NAMALWA (cell line): ENCODE data around the gene RIPOR1.
"Not testable (repeated sequence)": the region's sequence is repeated elsewhere in the genome, so short reads cannot be mapped to it uniquely, and the experiment has no call there.

Experiments used
- DNase-seq: peaks from one replicate; pipeline ENCODE4 v3.0.0-alpha.2; 2015; ENCODE audit warnings: low spot score

The RIPOR1 gene, protein sequence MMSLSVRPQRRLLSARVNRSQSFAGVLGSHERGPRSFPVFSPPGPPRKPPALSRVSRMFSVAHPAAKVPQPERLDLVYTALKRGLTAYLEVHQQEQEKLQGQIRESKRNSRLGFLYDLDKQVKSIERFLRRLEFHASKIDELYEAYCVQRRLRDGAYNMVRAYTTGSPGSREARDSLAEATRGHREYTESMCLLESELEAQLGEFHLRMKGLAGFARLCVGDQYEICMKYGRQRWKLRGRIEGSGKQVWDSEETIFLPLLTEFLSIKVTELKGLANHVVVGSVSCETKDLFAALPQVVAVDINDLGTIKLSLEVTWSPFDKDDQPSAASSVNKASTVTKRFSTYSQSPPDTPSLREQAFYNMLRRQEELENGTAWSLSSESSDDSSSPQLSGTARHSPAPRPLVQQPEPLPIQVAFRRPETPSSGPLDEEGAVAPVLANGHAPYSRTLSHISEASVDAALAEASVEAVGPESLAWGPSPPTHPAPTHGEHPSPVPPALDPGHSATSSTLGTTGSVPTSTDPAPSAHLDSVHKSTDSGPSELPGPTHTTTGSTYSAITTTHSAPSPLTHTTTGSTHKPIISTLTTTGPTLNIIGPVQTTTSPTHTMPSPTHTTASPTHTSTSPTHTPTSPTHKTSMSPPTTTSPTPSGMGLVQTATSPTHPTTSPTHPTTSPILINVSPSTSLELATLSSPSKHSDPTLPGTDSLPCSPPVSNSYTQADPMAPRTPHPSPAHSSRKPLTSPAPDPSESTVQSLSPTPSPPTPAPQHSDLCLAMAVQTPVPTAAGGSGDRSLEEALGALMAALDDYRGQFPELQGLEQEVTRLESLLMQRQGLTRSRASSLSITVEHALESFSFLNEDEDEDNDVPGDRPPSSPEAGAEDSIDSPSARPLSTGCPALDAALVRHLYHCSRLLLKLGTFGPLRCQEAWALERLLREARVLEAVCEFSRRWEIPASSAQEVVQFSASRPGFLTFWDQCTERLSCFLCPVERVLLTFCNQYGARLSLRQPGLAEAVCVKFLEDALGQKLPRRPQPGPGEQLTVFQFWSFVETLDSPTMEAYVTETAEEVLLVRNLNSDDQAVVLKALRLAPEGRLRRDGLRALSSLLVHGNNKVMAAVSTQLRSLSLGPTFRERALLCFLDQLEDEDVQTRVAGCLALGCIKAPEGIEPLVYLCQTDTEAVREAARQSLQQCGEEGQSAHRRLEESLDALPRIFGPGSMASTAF

DNA sequence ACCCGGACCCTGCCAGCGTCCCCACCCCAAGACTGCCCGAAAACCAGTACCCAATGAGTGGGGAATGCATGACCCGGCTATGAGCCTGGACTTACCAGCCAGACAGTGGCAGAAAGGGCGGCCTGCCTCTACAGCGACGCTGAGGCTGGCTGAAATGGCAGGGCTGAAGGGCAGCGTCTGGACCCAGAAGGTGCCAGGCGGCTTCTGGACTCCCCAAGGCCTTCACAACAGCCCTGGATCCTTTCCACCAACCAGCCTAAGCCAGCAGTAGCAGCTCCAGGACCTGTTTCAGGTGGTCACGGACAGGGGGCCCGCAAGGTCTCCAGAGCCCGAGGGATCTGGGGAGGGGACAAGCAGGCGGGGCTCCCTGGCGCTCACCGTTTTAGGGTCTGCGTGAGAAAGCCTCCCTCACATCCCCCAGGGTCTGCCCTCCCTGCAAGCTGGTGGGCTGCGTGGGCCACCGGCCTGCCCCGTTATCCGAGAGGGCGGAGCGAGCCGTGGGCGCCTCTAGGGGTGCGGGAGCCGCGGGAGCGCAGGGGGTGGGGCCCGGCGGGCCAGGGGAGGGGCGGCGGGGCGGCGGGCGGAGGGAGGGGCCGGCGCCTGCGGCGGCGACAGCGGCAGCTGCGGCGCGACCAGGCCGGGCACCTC, at the start of gene RIPOR1:
Gene RIPOR1, plus strand, starts transcription at position 608 of the 648 bp plus-strand sequence. CDS start 9,618 bp downstream, outside the sequence.
- peak; percentile 66 for DNase-seq

DNA sequence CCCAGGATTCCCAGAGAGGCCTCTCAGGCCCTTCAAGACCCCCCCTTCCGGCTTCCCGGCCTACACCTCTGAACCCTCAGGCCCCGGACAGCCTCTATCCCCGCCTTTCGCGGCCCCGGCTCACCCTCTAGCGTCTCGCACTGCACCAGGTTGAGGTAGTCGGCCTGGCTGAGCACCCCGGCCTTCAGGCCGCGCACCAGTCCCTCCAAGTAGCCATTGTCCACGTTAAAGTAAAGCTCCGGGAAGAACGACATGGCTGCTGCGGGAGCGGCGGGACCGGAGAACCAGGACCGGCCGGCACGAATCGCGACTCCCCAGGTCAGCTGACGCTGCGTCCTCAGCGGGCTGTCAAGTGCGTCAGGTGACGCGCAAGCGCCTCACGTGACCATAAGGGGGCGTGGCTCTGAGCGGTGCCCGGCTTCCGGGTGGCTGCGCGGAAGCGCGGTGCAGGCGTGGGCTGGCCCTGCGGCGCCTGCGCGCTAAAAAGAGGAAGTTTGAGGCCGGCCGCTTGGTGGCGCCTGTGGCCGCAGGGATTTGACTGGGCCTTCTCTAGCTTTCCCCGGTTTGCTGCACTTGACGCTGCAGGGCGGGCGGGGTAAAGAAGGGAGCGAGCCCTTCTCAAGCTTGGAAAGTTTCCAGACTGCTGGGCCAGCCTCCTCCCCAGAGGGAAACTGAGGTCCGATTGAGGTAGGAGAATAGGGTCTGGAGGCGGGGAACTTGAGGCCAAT, 47.6 kb upstream of the RIPOR1 start, which contains the start of gene ATP6V0D1:
Gene ATP6V0D1, minus strand, starts transcription at position 325 of the 728 bp plus-strand sequence. Its CDS starts 71 bp downstream, at position 254.
- peak; percentile 98 for DNase-seq

DNA sequence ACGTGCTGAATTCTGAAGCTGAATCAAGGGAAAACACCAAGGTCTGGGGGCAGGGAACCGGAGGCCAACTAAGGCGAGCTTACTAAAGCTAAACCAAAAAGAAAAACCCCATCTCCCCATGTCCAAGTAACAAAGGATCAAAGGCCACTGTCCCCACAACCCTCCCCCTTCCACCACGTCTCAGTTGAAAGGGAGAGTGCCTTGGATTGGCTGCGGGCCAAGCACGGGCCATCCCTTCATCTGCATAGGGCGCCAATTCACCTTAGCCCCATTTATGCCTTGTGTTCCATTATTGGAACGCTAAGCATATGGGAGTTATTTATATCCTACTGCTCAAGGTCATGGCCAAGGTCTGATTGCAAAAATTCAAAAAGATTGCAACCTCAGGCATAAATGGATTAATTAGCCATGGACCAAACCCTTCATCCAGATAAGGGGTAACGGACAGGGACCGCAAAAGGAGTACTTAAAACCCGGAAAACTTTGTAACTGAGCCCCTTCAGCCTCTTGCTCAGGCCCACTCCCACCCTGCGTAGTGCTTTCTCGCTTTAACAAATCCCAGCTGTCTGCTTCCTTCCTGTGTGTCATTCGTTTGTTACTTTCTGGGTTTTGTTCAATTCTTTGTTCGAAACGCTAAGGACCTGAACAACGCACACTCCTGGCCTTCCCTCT, 46.9 kb upstream of the RIPOR1 start:
- DNase-seq: peak; percentile 62

DNA sequence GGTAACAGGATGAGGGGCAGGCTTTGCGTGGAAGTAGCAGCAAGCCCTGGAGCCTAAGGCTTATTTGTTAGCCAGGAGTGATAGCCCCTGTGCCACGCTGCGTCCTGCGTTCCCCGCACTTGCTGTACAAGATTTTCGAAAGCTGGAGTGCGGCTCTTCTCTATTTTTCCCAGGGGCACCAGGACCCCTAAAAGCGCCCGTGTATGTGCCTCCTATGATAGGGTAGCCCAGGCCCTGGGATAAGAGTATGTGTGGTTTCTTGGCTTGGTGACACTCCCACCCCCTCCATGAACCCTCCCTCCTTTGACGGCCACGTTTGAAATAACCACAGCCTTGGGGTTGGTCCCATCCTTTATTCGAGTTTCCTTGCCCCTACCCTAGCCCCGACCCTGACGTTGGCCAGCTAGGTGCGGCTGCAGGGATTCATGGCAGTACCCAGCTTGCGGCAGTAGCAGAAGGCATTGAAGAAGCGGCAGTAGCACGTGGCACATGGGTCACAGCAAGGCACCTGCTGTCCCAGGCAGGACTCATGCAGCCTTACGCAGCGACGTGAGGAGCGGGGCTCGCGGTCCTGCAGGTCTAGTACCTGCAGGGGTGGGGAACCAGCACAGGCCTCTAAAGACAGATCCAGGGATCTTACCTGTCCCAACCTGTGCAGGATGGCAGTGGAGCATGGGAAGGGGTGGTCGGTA, 46.2 kb upstream of the RIPOR1 start:
- DNase-seq: no peak

DNA sequence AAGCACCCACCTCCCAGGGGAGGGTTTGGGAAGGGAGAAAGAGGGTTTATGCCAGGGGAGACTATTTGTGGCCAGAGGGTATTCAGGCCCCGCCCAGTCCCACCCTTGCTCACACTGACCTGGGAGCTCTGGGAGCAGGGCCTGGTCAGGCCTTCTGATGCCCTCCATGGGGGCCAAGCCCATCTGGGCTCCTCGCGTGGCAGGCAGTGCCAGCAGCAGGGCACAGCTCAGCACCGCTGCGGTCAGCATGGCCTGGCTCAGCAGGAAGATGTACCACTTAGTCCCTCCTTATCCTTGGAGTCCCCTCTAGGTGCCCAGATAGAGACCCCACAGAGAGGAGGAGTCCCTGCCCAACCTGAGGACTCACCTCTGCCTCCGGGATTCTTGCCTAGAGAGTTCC, 45.5 kb upstream of the RIPOR1 start, which contains the start of gene AGRP:
Gene AGRP, minus strand, starts transcription at position 398 of the 400 bp plus-strand sequence. Its CDS starts 149 bp downstream, at position 249.
- no peak for DNase-seq

DNA sequence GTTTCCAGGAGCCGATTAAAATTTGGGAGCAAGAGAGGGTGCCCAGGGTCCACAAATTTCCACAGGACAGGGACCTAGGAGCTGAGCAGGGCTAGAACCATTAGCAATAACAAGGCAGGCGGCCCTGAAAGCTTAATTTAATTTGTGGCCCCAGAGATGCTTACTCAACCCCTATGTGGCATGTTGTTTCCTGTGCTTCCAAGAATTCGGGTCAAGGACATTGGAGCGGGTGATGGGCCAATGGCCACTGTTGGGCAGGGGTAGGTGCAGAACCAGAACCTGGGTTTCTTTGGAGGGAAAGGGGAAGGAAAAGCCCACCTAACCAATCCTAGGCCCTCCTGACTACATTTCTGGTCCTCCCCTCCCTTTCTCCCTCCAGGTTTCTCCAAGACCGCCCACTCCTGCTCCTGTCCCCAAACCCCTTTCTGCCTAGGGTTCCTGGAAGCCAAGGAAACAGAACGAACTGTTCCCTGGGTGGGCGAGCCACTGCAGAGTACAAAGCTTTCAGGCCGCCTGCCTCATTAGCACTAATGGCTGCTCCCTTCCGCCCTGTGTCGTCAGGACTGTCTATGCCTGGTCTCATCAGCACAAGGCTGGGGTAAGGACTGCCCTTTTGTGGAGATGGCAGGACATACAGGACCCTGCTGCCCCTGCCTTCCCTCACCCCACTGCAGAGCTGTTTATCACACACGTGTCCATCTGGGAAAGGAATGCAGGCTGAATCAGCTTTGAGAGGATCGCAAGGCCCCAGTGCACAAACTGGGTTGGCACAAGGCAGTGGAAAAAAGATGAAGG, 44.7 kb upstream of the RIPOR1 start:
- no peak for DNase-seq

DNA sequence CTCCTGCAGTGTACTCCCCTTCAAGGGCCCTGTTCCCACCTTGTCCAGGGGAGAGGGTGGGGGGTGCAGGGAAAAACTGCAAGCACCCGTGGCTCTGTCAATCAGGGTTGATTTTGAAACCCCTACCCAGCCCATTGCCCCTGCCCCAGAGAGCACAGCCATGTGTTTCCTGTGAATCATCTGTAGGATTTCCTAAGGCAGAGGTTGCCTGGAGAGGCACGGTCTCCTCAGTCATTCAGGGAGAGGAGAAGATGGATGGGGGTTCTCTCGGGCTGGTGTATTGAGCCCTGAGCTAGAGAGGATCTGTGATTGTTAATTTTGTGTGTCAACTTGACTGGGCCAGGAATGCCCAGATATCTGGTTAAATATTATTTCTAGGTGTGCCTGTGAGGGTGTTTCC, 41.8 kb upstream of the RIPOR1 start:
- no peak for DNase-seq

DNA sequence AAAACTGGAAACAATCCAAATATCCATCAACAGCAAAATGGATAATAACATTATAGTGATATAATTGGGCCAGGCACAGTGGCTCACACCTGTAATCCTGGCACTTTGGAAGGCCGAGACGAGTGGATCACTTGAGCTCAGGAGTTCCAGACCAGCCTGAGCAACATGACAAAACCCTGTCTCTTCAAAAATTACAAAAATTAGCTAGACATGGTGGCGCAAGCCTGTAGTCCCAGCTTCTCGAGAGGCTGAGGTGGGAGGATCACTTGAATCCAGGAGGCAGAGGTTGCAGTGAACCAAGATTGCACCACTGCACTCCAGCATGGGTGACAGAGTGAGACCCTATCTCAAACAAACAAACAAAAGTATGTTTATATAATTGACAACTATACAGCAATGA, 41.1 kb upstream of the RIPOR1 start:
- not testable (repeated sequence) for DNase-seq

DNA sequence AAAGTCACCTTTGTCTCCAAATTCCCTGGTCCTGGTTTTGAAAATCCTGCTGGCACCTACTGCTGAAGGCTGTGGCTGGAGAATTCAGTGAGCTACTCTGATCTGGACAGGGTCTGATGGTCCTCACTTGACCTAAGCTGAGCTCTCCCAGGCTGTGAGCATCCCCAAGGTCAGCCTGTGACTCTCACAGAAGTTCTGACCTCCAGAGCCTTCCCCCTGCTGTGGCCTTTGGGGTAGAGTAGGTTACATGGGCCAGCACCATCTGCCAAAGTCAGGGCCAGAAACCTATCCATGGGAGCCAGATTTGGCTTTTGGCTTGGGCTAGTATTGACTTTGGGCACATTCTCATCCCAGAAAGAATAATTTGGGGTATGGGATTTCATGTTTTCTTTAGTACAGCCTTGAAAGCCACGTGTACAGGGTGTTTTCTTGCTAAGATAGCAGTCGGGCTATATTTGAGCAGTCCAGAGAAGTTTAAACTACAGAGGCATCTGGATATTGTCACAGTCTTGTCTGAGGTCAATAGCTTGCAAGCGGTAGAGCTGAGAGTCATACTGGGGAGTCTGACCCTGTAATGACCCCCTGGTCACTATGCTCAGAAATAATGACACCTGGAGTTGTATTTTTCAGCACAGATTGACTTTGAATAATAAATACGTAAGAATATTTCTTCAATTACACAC, 39.1 kb upstream of the RIPOR1 start:
- peak; percentile 38 for DNase-seq

DNA sequence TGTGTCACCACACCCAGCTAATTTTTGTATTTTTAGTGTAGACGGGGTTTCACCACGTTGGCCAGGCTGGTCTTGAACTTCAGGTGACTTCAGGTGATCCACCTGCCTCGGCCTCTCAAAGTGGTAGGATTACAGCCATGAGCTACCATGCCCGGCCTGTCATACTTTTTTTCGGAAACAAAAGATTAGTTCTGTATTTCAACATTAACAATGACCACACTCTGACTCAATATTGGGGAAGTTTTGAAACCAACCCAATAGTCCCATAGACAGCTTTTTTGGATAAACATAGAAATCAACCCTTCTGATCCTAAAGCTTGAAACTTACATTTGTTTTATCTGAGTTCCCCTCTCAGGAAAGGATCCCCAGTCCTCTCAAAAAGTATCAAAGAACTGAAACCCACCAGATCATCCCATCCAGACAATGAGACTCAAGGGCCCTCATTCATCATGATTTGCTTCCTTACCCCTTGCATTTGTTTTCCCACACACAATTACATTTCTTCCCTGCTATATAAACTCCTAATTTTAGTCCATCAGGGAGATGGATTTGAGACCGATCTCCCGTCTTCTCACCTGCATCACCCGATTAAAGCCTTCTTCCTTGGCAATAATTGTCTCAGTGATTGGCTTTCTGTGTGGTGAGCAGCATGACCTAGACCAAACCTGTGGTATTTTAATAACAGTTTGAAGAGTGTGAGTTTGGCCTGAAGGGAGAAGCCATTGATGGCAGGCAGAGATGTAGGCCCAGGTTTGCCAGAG, 38.1 kb upstream of the RIPOR1 start:
- no peak for DNase-seq

DNA sequence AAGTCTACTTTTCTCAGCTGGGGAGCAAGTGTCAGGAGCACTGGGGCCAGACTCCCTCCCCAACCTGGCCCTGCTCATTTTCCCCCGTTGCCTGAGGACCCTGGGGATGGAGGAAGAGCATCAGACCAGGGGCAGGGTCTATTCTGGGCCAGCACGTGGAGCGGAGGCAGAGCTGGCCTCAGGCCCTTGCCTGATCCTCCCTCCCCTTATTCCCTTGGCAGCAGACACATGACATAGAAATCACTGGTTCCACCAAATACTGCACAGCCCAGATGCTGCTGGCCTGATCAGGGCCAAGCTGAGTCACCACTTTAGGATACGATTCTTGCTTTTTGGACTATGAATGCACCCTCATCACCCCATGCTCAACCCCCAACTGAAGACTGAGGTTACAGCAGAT, 29.5 kb upstream of the RIPOR1 start:
- DNase-seq: no peak

DNA sequence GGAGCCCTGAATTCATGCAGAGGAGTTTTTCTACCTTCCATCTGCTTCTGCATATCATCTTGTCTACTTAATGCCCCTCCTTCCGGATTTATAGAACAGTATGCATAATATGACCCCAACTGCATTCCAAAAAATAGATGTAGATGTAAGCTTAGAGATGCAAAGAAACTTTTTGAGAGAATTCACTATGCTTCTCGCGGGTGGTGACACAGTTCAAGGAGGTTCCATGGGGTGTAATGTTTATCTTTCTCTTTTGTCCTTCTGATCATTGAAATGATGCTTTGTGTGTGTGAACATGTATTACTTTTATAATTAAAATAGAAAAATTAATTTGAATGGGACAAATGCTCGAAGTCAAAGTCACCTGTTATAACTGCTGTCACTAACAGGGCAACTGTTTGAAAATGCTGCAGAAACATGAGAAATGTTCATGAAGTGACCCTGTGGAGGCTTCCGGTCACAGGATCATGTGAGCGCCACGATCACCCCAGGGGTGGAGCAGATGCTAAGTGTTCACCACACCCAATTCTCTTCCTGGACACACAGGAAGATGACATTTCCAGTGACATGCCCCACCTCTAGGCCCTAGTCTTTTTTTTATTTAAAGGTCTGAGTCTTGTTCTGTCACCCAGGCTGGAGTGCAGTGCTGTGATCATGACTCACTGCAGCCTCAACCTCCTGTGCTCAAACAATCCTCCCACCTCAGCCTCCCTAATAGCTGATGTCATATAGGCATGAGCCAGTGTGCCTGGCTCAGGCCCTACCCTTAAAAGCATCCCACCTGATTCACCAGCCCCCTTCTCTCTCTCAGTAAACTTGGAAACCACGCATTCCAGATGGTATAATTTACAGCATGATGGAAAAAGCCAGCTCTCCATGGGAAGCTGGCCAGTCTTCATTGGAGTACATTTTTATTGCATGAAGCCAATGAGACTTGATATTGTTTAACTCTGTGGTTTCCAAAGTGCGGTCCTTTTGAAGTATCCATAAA, 24.3 kb upstream of the RIPOR1 start:
- DNase-seq: no peak

DNA sequence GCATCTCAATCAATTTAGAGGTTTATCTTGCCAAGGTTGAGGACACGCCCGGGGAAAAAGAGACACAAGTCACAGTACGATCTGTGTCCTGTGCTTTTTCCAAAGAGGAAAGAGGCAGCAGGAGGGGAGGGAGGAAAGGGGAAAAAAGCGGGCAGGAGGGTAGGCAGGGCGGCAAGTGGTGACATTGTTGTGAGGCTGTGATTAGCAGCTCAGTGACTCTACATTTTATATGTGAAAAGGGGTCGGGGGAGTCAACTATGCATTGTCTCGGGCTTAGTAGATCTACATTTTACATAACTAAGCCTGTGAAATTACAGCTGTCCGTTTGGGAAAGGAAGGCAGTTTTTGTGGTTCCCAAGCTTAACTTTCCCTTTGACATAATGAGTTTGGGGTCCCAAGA, 22.2 kb upstream of the RIPOR1 start:
- DNase-seq: no peak

DNA sequence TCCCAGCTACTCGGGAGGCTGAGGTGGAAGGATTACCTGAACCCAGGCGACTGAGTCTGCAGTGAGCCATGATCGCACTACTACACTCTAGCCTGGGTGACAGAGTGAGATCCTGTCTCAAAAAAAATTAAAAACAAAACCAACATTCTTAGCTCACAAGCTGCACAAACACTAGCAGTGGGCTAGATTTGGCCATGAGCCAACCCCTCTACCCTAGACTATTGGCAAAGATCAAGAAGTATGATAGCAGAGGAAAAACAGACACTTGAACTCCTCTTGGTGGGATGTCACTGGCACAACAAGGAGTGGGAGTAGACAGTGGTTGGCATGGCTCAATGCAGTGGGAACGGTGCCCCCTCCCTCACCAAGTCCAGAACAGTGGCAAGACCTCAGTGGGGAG, 19.6 kb upstream of the RIPOR1 start:
- DNase-seq: no peak

DNA sequence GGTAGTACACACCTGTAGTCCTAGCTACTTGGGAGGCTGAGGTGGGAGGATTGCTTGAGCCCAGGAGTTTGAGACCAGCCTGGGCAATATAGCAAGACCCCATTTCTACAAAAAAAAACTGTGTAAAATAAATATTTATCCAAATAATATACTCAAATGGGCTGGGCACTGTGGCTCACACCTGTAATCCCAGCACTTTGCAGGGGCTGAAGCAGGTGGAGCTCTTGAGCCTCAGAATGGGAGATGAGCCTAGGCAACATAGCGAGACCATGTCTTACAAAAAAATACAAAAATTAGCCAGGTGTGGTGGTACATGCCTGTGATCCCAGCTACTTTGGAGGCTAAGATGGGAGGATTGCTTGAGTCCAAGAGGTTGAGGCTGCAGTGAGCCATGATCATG, 14.7 kb upstream of the RIPOR1 start:
- DNase-seq: not testable (repeated sequence)

DNA sequence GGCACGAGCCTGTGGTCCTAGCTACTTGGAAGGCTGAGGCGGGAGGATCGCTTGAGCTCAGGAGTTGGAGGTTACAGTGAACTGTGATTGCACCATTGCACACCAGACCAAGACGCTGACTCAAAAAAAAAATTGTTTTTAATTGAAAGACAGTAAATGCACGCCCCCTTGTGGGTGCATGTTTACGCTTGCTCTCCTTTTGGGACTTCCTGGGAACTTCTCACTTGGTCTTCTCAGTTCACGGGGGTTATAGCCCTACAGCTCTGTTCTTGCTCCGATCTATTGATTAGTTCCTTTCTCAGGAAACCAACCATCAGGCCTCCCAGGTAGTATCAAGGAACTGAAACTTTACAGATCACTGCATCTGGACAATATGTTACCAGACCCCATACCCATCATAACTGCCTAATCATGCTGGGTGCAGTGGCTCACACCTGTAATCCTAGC, 14.2 kb upstream of the RIPOR1 start:
- peak; percentile 95 for DNase-seq
